Osteoblast (primary cell): ENCODE results near the gene OR2H1. TPM values are rescaled to one million over a fixed set of nuclear protein-coding genes. Genes with fewer than 3 reads are reported as not detected.
"Not testable (repeated sequence)": the region's sequence is repeated elsewhere in the genome, so short reads cannot be mapped to it uniquely, and the experiment has no call there.

Experiments
- DNase-seq: peaks from one replicate; pipeline ENCODE4 v3.0.0; 2011; ENCODE audit warnings: low spot score, mixed read lengths; ENCODE audit not compliant: insufficient read length; ENCODE audit errors: missing footprints
- H2AFZ ChIP-seq: 2 replicates; pipeline ENCODE4 v1.6.0; 2011; ENCODE audit warnings: mild to moderate bottlenecking, low read length
- H3K27ac ChIP-seq: 2 replicates; pipeline ENCODE4 v1.5.1; 2011; ENCODE audit warnings: mild to moderate bottlenecking, low read depth, low read length, moderate library complexity
- H3K27me3 ChIP-seq: 2 replicates; pipeline ENCODE4 v1.6.0; 2012; ENCODE audit warnings: mild to moderate bottlenecking, control low read depth, inconsistent platforms, low read length, moderate library complexity; ENCODE audit not compliant: insufficient read depth
- H3K36me3 ChIP-seq: 2 replicates; pipeline ENCODE4 v1.5.1; 2011; ENCODE audit warnings: mild to moderate bottlenecking, low read length, control low read depth, moderate library complexity; ENCODE audit not compliant: insufficient read depth
- H3K4me1 ChIP-seq: 2 replicates; pipeline ENCODE4 v1.5.1; 2011; ENCODE audit warnings: mild to moderate bottlenecking, low read length, control low read depth, moderate library complexity; ENCODE audit not compliant: insufficient read depth
- H3K4me2 ChIP-seq: 2 replicates; pipeline ENCODE4 v1.6.0; 2011; ENCODE audit warnings: mild to moderate bottlenecking, low read length; ENCODE audit not compliant: insufficient read depth
- H3K4me3 ChIP-seq: fragments of 200-600 bp; sonication (generic); 3 replicates; pipeline ENCODE4 v1.5.1; 2012; ENCODE audit warnings: mild to moderate bottlenecking, low read length, inconsistent platforms; ENCODE audit not compliant: insufficient read depth
- H3K79me2 ChIP-seq: 2 replicates; pipeline ENCODE4 v1.6.0; 2012; ENCODE audit warnings: mild to moderate bottlenecking, low read length, control low read depth, inconsistent platforms; ENCODE audit not compliant: insufficient read depth
- H3K9me3 ChIP-seq: 2 replicates; pipeline ENCODE4 v1.5.1; 2011; ENCODE audit warnings: low read depth, low read length, control low read depth
- H4K20me1 ChIP-seq: 2 replicates; pipeline ENCODE4 v1.6.0; 2012; ENCODE audit warnings: mild to moderate bottlenecking, low read length, control low read depth; ENCODE audit not compliant: insufficient read depth
- CTCF ChIP-seq: IDR thresholded peaks from 2 replicates; pipeline ENCODE4 v1.5.1; 2011; ENCODE audit warnings: mild to moderate bottlenecking, low read depth, low read length, moderate library complexity; ENCODE audit errors: extremely low read depth
- total RNA-seq: library from RNA; depleted of rRNA; stranded (reverse); fragments of >200 nt; gene quantifications from 2 replicates; pipeline ENCODE4 v1.2.3, GENCODE V29; 2012

The OR2H1 gene
- total RNA-seq, 1 donor, result not detected

- Histone ChIP-seq H3K36me3 (no peaks in the 10 kb centered on the region), H3K4me1 (no peaks in the 10 kb centered on the region), H3K9me3 (no peaks in the 10 kb centered on the region), H3K27me3 (no peaks in the 10 kb centered on the region), H3K79me2 (no peaks in the 10 kb centered on the region), H4K20me1 (no peaks in the 10 kb centered on the region), H3K4me2 (no peak overlapping the region), H3K4me3 (no peak overlapping the region), H2AFZ (no peak overlapping the region), H3K27ac (no peak overlapping the region)
- no peak for TF ChIP-seq CTCF
- DNase-seq, result no peak
These were observed 14.2 kb upstream of the OR2H1 start for GRCh38 chr6:29442719-29443118.

DNA sequence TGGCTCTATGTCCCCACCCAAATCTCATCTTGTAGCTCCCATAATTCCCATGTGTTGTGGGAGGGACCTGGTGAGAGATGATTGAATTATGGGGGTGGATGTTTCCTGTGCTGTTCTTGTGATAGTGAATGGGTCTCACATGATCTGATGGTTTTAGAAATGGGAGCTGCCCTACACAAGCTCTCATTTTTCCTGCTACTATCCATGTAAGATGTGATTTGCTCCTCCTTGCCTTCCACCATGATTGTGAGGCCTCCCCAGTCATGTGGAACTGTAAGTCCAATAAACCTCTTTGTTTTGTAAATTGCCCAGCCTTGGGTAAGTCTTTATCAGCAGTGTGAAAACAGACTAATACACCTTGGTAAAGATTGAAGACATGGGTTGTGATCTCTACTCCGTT is 12.9 kb upstream of the OR2H1 start:
- not testable (repeated sequence) for H4K20me1 ChIP-seq, DNase-seq, H3K9me3 ChIP-seq, H3K27me3 ChIP-seq, H3K4me2 ChIP-seq, H3K36me3 ChIP-seq, H3K4me3 ChIP-seq, H3K79me2 ChIP-seq, H2AFZ ChIP-seq, H3K27ac ChIP-seq, H3K4me1 ChIP-seq

DNA sequence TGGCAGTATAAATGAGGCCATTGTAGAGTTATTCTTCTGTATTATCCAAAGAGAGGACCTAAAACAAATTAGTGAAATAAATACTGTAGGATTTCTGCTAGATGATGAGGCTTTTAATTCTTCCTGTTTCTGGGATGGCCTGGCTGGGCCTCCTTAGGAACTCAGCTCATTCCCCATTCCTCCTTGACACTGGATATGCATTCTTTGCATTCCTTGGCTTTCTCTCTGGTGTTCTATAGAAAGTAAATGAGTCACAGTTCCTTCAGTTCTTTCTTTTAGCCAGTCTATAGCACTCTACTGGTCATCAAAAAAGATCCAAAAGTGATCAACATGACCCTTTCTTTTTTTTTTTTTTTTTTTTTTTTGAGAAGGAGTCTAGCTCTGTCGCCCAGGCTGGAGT is 9.3 kb upstream of the OR2H1 start:
- Histone ChIP-seq H2AFZ (no peak overlapping the region), H3K4me1 (no peaks in the 10 kb centered on the region), H3K27ac (no peak overlapping the region), H3K4me2 (no peak overlapping the region), H3K4me3 (no peak overlapping the region), H3K9me3 (no peaks in the 10 kb centered on the region), H4K20me1 (no peaks in the 10 kb centered on the region), H3K36me3 (no peaks in the 10 kb centered on the region), H3K27me3 (no peaks in the 10 kb centered on the region), H3K79me2 (no peaks in the 10 kb centered on the region)
- DNase-seq, result no peak
- TF ChIP-seq CTCF, result no peak

DNA sequence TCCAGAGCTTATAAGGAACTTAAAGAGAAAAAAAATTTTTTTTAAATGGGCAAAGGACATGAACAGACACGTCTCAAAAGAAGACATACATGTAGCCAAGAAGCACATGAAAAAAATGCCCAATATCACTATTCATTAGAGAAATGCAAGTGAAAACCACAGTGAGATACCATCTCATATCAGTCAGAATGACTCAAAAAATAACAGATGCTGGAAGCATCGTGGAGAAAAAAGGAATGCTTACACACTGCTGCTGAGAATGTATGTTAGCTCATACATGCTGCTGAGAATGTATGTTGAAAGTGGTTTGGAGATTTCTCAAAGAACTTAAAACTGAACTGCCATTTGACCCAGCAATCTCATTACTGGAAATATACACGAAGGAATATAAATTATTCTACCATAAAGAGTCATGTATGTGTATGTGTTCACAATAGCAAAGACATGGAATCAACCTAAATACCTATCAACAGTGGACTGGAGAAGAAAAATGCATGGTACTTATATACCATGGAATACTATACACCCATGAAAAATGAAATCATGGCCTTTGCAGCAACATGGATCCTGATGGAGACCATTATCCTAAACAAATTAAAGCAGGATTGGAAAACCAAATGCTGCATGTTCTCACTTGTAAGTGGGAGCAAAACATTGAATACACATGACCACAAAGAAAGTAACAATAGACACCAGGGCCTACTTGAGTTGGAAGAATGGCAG is 5.3 kb upstream of the OR2H1 start:
- no peak overlapping the region for H3K4me3 ChIP-seq
- DNase-seq, result no peak
- H2AFZ ChIP-seq, result no peak overlapping the region
- H3K4me2 ChIP-seq, result no peak overlapping the region
- H4K20me1 ChIP-seq, result no peaks in the 10 kb centered on the region
- peaks cover 3% of the 10 kb centered on the region for H3K9me3 ChIP-seq
- no peak overlapping the region for H3K27ac ChIP-seq
- no peaks in the 10 kb centered on the region for H3K4me1 ChIP-seq
- H3K27me3 ChIP-seq, result no peaks in the 10 kb centered on the region
- TF ChIP-seq CTCF, result no peak
- H3K36me3 ChIP-seq, result no peaks in the 10 kb centered on the region
- H3K79me2 ChIP-seq, result no peaks in the 10 kb centered on the region
